ENCODE results near the gene ASIC3.

Gene ASIC3

DNA sequence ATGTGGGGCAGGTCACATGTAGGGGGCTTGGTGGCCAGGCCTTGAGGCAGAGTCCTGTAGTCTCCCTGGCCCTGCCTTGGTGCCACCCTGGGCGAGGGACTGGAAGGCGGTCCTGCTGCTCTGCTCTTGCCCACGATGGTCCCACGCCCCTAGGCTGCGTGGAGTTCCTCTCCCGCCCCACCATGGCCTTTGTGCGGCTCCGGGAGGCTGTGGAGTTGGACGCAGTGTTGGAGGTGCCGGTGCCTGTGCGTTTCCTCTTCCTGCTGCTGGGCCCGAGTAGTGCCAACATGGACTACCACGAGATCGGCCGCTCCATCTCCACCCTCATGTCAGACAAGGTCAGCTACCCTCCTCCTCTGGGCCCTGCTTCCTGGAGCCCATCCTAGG, 22.2 kb downstream of the ASIC3 start:
- no peak for DNase-seq (ENCODE audit: low read depth in 2 of 2)

DNA sequence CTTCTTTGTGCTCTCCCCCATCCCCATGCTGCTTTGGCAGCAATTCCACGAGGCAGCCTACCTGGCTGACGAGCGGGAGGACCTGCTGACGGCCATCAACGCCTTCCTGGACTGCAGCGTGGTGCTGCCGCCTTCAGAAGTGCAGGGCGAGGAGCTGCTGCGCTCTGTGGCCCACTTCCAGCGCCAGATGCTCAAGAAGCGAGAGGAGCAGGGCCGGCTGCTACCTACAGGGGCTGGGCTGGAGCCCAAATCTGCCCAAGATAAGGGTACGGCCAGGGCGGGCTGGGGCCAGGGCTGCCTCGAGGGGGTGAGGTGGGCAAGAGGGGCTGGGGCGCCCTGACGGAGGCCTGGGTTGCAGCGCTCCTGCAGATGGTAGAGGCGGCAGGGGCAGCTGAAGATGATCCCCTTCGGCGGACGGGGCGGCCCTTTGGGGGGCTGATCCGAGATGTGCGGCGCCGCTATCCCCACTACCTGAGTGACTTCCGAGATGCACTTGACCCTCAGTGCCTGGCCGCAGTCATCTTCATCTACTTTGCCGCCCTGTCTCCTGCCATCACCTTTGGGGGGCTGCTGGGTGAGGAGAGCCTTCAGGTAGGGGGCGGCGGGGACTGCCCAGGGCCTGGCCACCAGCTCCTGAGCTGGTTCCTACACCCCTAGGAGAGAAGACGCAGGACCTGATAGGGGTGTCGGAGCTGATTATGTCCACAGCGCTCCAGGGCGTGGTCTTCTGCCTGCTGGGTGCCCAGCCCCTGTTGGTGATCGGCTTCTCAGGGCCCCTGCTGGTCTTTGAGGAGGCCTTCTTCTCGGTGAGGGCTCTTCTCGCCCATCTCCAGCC, 22.9 kb downstream of the ASIC3 start:
- no peak for DNase-seq (ENCODE audit: low read depth in 2 of 2)

DNA sequence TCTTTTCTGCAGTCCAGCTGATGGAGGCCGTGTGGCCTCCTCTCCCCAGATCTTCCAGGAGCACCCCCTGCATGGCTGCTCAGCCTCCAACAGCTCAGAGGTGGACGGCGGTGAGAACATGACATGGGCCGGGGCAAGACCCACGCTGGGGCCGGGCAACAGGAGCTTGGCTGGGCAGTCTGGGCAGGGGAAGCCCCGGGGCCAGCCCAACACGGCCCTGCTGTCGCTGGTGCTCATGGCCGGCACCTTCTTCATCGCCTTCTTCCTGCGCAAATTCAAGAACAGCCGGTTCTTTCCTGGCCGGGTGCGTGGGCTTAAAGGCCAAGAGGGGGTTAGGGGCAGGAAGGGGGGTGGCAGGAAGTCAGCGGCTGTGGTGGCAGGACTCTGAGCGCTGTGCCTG, 25.7 kb downstream of the ASIC3 start:
- DNase-seq (ENCODE audit: low read depth in 2 of 2) = no peak

DNA sequence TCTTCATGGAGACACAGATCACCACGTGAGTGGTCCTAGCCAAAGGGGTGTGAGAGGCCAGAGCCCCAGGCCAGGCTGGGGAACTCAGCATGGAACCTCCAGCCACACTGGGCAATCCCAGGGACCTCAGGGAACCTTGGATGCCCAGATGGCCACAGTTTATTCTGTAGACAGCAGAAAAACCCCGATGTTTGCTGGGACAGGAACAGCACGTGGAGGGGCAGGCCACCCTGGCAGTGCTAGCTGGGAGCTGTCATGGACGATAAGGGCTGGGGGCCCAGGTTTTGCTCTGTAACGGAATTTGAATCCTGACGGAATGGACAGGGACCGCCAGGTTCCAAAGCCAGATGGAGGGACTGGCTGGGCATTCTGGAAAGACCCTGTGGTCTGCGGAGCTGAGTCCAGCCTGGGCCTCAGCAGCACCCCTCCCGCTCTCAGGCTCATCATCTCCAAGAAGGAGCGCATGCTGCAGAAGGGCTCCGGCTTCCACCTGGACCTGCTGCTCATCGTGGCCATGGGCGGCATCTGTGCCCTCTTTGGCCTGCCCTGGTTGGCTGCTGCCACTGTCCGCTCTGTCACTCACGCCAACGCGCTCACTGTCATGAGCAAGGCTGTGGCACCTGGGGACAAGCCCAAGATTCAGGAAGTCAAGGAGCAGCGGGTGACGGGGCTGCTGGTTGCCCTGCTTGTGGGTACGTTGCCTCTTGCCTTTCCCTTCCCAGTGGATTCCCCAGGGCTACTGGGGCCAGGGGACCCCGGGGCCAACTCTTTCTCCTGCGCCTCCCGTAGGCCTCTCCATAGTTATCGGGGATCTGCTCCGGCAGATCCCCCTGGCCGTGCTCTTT, 26.7 kb downstream of the ASIC3 start:
- DNase-seq (ENCODE audit: low read depth in 2 of 2) = no peak

DNA sequence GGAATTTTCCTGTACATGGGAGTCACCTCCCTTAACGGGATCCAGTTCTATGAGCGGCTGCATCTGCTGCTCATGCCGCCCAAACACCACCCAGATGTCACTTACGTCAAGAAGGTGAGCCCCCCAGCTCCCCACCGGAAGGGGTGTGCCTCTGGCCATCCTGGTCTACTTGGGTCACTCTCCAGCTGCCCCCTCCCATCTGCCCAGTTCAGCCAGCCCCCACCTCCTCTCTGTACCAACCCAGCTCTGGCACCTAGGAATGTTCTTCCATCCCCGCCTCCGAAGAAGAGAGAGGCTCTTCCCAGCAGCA, 27.3 kb downstream of the ASIC3 start:
- DNase-seq (ENCODE audit: low read depth in 2 of 2) = no peak

DNA sequence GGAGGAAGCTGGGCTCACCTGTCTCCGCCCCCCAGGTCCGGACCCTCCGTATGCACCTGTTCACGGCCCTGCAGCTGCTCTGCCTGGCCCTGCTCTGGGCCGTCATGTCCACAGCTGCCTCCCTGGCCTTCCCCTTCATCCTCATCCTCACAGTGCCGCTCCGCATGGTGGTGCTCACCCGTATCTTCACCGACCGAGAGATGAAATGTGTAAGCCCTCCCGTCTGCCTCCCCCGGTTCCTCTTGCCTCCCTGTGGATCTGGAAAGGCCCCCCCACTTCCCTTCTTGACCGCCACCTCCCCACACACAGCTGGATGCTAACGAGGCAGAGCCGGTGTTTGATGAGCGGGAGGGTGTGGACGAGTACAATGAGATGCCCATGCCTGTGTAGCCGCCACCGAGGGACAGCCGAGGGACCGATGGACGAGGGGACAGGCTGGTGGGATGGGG, 27.7 kb downstream of the ASIC3 start:
- no peak for DNase-seq (ENCODE audit: low read depth in 2 of 2)

DNA sequence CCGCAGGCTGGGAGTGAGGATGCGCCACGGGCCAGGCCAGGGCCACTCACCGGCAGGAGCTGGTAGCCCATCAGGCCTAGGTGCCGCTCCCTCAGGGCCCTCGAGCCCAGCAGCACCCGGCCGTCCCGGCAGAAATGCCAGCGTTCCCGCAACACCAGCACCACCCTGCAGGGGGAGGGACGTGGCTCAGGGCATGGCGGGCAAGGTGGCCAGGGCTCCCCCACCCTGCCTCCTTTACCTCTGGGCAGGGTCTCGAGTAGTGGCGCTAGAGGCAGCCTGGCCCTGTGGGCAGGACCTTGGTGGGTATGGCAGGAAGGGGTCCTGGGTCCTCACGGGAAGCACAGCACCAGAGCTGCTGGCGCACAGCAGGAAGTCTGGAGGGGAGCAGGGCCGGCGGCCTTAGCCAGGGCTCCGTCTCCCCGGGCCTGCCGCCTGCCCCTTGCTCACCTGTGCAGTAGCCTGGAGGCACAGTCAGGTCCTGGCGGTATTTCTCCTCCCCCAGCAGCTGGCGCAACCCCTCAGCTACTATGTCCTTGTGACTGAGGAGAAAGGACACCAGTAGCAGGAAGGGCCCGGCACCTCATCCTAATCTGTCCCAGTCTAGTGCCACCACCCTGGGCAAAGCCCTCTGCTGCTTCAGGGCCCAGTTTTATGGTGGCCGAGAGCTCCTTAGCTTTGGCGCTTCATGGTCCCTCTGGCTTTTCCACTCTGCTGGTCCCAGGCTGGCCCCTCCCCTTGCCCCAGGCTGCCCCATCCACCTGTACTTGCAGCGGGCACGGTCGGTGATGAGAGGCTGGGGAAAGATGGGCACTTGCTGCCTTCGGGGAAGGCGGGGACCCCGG, 28.8 kb downstream of the ASIC3 start:
- DNase-seq (ENCODE audit: low read depth in 2 of 2) = no peak

DNA sequence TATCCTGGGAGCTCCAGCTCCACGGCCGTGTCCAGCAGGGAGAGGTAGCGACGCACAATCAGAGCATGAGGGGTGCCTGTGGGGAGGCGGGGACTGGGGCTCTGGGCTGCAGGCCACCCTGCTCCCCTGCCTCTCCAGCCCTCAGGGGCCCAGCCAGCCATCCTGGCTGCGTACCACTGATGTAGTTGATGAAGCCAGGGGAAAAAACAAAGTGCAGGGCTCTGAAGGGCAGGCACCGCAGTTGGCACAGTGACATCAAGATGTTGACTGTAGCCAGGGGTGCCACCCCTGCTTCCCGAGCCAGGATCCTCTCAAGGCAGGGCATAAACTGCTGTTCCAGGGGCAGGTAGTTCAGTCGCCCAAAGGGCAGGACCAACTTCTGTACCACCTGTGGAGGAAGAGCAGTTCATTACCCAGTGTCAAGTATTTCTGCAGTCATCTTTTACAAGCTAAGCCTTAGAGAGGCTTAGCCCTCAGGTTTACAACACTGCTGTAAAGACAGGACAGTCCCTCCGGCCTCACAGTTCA, 29.4 kb downstream of the ASIC3 start:
- no peak for DNase-seq (ENCODE audit: low read depth in 2 of 2)

DNA sequence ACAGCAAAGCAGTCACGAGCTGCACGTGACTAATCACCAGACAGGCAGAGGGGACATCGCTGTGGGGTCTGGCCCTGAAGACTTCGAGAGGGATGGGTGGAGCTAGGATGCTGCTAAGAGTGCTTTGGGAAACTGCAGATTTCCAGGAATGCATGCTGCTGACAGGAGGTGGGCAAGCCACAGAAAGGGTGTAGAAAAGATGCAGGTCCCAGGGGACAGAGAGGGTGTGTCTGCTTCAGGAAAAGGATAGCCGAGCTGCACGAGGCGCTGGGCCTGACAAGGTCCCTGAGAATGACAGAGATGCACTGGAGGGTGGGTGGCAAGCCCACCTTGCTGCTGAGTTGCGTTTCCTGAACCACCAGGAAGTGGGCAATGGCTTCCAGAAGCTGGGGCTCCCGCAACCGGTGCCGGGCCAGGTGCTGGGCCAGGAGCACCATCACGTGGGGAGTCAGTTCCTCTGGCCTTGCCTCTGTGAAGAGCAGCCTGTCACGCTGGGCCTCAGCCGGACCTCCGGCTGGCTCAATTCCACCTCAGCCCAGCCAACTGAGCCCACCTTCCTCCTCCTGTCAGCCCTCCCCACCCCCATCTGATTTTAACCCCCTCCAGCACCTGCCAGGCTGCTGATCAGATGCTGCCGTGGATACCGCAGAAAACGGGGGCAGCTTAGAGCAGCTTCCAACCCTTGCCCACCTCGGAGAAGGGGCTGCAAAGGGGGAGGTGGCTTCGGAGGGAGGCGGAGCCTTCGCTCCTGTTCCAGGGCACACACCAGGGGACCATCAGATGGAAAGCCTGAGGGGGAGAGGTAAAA, 30.1 kb downstream of the ASIC3 start:
- no peak for DNase-seq (ENCODE audit: low read depth in 2 of 2)

DNA sequence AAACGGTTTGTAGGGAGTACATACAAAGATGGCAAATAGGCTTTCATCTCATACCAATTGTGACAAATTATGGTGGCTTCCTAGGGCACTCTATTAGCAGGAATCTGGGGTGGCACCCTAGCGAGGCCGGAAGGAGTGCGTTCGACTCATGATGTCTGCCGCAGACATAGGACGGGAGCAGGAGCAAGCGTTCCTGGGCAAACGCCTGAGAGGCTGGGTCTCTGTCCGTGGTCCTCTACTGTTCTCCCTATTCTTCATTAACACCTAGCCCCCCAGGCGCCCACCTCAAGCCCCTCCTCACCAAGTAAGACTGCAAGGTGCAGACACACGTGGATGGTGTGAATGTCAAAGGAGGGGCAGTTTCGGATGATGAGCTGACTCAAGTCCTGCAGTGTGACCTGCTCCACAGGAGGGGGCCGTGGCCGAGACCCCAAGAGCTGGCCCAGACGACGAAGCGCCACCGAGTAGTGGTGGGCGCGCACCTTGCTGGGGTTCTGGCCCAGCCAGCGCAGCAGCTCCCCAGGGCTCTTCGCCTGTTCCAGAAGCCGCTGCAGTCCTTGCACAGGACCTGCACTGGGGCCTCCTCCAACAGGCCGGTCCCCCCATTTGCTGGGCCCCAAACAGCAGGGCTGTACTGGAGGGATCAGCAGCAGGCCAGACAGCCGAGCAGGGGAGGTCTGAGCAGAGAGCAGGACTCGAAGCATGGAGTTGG, 31.0 kb downstream of the ASIC3 start:
- no peak for DNase-seq (ENCODE audit: low read depth in 2 of 2)

DNA sequence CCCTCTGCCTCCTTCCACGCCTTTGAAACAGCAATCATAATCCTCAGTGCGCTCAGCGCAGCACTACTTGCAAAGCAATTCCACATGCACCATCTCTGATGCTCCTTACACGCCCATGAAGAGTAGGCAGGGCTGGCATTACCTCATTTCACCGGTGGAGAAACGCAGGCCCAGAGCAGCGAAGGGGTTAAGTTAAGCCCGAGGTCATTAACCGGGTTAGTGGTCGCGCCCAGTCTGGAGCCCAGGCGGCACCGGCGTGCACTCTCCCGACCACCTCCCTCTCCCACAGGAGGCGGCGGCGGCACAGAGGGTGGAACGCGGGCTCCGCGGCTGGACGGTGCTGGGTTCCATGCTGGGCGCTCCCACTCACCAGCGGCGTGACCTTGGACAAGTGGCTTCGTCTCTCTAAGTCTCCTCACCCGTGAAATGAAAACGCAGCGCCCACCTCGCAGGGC, 31.8 kb downstream of the ASIC3 start:
- DNase-seq (ENCODE audit: low read depth in 2 of 2) = no peak

DNA sequence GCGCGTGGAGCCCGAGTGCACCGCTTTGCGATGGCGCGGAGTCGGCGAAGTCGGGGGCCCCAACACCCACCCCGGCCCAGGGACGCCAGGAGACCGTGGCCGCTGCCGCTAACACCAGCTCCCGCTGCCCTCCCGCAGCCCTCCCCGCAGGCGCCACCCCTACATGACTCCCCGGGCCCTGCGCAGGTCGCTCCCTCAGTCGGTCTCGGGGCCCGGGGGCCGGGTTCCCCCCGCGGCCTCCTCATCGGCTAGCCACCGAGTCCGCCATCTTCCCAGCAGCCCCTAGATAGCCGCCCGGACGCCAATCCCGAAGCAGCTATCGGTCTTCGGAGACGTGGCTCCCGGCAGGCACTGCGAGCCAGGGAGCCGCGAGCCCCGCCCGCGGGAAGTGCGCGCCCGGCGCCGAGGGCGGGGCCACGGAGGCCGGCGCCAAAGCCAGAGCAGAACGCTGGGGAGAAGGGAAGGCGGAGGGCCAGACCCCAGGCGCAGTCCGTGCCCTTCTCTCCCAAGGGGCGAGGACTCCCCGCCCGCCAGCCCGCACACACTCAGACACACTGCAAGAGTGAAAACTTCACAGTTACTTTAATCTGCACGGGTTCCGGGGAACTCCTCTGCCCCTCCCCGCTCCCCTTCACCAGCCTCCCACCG, 32.3 kb downstream of the ASIC3 start, which contains the start of gene FASTK:
TSS of gene FASTK (minus strand) at position 288 of the 648 bp plus-strand sequence. CDS start at position 245, 43 bp downstream.
- DNase-seq (ENCODE audit: low read depth in 2 of 2) = peak; percentile 67 to 70

DNA sequence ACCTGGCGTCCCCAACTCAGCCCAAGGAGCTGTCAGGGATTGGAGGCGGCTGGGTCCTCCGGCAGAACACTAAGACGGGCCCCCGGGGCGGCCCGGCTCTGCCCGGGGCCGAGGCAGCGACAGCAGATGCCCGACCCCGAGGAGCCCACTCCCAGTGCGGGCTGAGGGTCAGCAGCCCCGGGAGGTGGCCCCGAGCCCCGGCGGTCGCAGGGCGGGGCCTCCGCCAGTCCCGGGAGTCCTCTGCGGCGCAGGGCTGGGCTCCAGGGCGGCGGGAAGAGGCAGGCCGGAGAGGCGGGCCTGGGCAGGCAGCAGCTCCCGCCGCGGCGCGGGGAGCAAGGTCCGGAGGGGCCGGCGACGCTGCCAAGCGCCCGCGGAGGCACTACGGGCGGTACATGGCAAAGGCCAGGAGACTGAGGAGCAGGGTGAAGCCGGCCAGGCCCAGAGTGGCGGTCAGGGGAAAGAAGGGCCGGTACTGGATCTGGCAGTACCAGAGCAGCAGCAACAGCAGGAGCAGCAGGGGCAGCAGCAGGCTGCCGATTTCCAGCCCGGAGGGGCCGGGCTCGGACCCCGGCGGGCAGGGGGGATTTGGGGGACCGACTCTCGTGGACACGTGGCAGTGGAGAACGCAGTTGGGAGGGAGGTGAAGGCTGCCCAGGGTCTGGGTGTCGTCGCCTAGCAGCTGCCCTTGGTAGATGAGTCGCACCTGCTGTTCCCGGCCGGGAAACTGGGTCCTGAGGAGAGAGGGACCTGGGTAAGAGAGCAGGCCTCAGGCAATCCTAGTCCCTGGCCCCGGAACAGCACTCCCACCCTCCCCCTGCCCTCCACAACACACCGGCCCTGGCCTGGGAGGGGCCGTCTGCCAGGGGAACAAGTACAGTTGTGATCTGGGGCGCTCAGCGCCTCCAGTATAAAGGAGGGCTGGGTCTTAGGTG, 33.1 kb downstream of the ASIC3 start:
- DNase-seq (ENCODE audit: low read depth in 2 of 2) = no peak

DNA sequence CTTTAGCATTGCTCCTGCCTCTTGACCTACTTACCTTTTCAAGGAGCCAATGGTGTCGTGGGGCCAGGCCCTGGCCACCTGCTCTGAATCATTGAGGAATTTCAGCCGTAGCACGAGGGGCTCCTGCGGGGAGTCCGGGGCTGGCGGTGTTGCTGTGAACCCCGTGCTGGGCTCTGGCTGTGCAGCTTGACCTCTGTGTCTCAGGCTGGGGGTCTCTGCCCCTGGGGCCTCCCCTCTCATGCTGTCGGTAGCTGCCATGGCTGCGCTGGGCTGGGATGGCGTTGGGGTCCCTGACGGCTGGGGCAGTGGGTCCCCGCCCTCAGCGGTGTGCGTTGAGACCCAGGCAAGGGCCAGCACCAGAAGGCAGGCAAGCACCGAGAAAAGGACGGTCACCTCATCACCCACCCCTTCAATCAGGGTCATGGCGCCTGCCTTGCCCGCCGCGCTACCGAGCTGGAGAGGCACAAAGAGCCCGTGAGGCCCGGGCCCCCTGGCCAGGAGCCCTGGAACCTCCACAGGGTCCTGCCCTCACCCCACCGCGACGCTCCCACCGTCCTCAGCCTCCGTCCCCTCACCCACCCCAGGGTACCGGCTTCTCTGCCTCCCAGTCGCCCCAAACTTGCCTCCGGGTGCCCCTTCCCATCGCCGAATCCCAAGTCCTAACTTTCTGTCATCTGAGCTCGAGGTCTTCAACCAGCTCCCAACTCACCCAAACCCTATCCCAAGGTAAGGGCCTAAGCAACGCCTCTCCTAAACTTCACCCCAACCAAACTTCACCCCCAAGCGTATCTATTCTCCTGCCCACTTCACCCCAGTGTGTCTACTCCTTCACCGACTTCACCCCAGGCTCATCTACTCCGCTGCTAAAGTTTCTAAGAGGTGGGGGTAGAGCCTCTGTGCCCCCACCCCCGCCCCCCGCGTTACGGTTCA, 34.1 kb downstream of the ASIC3 start:
- DNase-seq (ENCODE audit: low read depth in 2 of 2) = no peak

DNA sequence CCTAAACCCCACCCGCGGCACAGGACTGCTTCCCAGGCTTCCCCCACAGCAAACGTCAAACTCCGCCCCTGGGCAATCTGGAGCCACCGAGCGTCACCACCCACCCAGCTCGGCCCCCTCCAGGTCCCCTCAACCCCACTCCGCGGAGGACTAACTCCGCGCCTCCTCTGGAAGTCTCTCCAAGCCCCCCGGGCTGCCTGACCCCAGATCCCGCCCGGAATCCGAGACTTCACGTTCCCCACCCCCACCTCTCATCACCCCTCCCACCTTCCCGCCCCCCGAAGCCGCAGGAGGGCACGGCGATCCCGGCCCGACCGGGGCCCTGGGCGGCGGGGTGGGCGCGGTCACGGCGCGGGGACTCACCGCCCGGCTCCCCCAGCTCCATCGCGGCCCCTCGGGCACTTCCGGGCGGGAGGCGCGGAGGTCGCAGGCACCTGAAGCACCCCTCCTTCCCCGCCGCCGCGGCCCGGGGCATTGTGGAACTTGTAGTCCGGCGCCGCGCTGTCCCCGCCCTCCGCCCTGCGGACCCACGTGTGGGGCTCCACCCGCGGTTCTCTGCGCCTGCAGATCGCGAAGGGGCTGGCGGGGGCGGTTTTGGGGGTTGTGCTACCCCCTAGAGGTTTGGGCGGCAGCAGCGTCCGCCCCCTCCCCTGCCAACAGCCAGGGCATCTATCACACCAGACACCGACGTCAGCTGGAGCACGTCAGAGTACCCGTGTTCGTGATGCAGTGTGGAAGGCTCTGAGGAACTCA, 34.9 kb downstream of the ASIC3 start, which contains the start of gene TMUB1:
TSS of gene TMUB1 (minus strand) at position 423 of the 753 bp plus-strand sequence. CDS start 930 bp downstream, outside the sequence.
- peak; percentile 57 to 62 for DNase-seq (ENCODE audit: low read depth in 2 of 2)

DNA sequence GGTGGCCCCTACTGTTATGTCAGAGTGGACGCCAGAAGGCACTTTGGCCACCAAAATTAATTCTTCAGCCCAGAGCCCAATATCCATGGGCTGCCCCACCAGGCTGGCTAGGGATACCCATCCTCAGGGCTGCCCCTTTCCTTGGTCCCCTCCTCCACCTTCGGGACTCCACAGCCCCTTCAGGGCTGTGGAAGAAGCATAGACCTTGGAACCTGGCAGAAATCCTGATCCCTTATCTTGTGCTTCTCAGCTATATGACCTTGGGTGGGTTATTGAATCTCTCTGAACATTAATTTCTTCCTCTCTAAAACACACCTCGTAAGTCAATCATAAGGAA, 35.5 kb downstream of the ASIC3 start:
- no peak for DNase-seq (ENCODE audit: low read depth in 2 of 2)

DNA sequence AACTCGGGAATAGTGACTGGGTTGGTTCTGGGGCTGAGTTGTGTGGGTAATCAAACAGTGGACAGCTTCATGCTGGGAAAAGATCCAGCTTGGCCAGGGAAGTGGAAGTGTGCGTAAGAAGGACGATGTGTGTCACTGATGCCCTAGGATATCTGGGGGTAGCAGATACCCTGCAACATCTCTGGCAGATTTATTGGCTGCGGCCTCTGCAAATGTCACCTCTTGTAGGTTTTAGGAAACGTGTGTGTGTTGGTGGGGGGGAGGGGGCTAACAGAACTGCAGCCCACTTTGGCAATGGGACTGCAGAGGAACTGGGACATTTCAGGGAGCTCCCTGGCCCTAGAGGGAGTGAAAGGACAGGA, 37.0 kb downstream of the ASIC3 start:
- no peak for DNase-seq (ENCODE audit: low read depth in 2 of 2)
